Activated CD4-positive, CD25-positive, alpha-beta regulatory T cell treated with anti-CD3 and anti-CD28 coated beads, Interleukin-2, amount 50 U/mL, for 16 hours (primary cell): Measurements from ENCODE around the gene OTOS.

Source experiments
- DNase-seq: peaks from one replicate; pipeline ENCODE4 v3.0.0-alpha.2; 2020; ENCODE audit warnings: low read depth, low spot score

Gene OTOS

GRCh38 chr2:240168041-240168440 lies 27.6 kb upstream of the OTOS start:
- no peak for DNase-seq

DNA sequence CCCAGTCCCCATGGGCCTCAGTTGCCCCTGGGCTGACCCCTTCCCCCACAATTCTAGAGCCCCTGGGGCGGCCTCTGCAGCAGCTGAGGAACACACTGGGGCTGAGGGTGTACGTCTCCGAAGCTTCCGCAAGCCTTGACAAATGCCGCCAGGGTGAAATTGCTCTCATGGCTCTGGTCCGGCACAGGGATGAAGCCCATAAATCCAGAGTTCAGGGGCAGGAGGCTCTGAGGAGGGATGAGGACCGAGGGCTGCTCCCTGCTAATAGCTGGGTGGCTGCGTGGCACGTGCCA lies 27.1 kb upstream of the OTOS start:
- no peak for DNase-seq

DNA sequence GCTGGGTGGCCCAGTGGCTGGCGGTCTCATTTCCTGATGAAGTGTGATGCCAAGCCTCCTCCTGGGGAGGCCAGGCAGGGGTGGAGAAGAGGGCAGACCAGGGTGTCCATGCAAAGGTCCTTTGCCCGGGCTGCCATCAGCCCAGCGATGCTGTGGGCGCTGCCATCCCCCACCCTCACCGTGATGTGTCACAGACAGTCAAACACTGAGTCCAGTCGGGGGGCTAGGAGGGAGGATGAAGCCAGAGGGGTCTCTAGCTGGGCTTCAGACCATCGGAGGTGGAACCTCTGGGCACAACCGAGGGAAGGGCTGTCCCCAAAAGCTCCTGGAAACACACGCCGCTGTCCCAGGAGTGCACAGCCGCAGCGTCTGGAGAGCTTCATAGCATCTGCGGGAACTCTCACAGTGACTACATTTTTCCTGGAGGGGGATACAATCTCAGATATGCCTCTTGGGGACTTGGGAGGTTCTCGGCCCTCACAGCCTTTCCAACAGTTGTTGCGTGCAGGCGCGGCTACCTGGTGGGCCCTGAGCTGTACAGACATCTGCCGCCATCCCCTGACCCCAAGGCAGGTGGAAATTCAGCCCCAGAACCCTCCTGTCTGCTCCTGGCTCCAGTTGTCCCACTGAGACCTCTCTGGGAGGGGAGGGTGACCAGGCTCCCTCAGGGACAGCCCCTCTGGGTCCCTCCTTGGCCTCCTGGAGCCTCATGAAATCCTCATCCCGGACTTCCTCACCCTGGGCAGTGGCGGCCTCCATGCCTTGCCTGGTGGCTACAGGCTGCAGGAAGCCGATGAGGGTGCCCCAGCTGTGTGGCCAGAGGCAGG lies 26.5 kb upstream of the OTOS start:
- no peak for DNase-seq

- DNase-seq: no peak
Measured at GRCh38 chr2:240166191-240166590, 25.7 kb upstream of the OTOS start.

GRCh38 chr2:240165661-240166060 lies 25.2 kb upstream of the OTOS start:
- DNase-seq: no peak

DNA sequence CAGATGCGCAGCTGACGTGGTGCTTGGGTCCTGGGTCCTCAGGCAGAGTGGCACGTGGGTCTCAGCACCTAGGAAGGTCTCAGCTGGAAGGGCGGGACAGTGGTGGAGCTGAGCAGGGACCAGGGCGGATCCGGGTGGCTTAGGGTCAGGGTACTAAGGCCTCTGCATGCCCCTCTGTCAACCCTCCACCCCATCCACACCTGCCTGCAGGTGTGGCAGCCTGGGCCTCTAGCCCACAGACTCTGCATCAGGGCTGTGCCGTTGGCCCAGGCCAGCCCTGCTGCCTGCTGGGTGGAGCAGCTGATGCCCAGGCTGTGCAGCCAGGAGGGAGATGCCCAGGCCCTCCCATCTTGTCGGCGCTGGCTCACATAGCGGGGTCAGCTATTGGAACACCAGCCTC lies 24.6 kb upstream of the OTOS start:
- no peak for DNase-seq

DNA sequence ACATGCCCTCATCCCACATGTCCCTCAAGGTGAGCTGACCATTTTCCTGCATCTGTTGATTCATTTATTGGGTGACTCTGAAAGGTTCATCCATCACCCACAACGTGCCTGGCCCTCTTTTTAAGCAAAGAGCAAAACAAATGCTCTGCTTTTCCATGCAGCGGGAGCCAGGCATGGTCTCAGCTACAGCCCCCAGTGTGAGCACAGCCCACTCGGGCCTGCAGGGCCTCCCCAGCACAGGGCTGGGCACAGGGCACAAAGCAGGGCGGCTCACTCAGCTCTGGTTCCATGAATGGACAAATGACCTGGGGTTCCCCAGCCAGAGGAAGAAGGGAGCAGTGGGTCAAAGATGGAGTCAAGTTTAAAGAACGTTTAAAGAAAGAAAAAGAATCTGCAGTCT lies 24.1 kb upstream of the OTOS start:
- no peak for DNase-seq

- no peak for DNase-seq
Measured at GRCh38 chr2:240163844-240164574, 23.6 kb upstream of the OTOS start.

DNA sequence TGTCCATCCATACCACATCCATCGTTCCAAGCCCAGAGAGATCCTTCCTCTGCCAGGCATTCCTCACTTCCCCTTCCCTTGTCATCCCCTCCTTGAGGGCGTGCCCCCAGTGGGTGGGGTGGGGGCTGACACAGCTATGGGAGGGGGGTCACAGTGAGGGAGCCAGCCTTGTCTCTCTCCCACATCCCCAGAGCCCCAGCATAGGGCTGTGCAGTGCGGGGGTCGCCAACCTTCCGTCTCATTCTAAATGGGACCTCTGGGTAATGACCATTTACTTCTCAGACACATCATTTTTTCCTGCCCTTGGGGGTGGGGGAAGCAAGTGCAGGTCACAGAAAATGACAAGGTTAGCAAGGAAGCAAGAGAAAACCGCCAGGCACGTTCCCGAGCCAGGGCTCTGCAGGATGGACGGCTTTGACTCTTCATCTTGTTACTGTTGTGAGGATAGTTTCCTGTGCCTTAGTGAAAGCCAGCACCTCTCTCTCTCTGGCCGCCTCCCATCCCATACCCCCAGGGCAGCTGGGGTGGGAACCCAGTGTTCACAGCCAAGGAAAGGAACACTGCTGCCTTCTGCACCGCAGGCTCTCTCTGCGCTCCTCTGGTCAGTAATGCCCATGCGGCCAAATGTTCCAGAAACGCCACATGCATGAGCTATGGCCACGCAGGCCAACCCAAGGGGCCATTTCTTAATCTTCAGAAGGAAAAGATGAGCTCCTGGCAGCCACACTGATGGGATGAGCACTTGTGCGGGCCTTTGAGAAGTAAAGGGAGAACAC lies 22.7 kb upstream of the OTOS start:
- no peak for DNase-seq

GRCh38 chr2:240162531-240162930 lies 22.1 kb upstream of the OTOS start:
- no peak for DNase-seq

- DNase-seq: no peak
Measured at GRCh38 chr2:240162032-240162431, 21.6 kb upstream of the OTOS start.

DNA sequence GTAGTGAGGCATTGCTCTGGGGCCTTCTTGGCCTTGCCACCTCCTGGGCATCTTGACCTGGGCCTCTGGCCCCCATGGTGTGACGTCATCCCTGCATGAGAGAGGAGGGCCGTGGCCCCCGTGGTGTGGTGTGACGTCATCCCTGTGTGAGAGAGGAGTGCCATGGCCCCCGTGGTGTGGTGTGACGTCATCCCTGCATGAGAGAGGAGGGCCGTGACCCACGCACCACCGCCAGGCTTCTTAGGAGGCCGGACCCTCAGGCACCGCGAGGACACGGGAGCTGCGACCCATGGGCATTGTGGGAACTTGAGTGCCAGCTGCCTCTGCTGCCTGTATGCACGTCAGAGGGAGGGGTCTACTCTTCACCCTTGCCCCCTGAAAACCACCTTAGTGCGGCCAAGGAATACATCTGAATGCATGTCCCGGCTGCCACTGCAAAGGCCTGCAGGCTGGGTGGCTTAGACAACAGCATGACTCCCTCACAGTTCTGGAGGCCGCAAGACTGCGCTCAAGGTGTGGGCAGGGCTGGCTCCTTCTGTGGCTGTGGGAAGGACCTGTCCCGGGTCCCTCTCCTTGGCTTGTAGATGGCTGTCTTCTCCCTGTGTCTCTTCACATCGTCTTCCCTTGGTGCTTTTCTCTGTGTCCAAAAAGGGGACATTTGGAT lies 20.8 kb upstream of the OTOS start:
- no peak for DNase-seq

GRCh38 chr2:240160291-240161086 lies 20.0 kb upstream of the OTOS start:
- no peak for DNase-seq

DNA sequence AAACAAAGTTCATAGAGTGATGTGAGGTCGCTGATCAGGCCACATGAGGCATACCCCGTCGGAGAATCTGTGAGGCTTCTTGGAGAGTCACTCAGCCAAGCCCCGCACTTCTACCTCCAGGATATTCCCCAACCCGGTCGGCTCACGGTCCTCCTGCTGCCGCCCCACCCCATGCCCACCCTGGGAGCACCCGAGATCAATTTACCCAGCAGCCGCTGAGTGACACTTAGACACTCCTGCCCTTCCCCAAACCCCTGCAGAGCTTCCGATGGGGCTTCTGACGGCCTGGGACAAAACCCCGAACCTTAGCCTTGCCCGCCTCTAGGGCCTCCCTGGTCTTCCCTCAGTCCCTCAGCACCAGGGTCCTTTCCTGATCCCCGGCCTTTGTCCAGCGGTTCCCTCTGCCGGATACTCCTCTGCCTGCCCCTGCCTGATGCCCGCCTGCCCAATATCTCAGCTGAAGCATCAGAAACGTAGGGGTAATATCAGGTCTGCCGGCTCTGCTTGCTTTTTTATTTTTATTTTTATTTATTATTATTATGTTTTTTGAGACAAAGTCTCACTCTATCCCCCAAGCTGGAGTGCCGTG lies 18.9 kb upstream of the OTOS start:
- DNase-seq: no peak

- DNase-seq: no peak
Measured at GRCh38 chr2:240157147-240157470, 16.7 kb upstream of the OTOS start.

GRCh38 chr2:240156435-240157146 lies 16.1 kb upstream of the OTOS start:
- no peak for DNase-seq

- no peak for DNase-seq
Measured at GRCh38 chr2:240155745-240156390, 15.4 kb upstream of the OTOS start.

GRCh38 chr2:240155048-240155744 lies 14.7 kb upstream of the OTOS start:
- no peak for DNase-seq

- DNase-seq: no peak
Measured at GRCh38 chr2:240154606-240155005, 14.1 kb upstream of the OTOS start.
